Jurkat, Clone E6-1 (cell line): ENCODE data around the gene DUSP14. TPM values are rescaled to one million over a fixed set of nuclear protein-coding genes. Genes with fewer than 3 reads are reported as not detected.
"Not testable (repeated sequence)": the region's sequence is repeated elsewhere in the genome, so short reads cannot be mapped to it uniquely, and the experiment has no call there.

ENCODE experiments used
- DNase-seq: peaks from one replicate; pipeline ENCODE4 v3.0.0-alpha.2; 2011; ENCODE audit warnings: low read depth, low spot score
- H3K4me3 ChIP-seq: 2 replicates; pipeline ENCODE4 v1.5.1; 2011; ENCODE audit warnings: mild to moderate bottlenecking, low read length, control low read depth, moderate library complexity
- polyA plus RNA-seq: library from polyadenylated mRNA; unstranded; fragments of >200 nt; gene quantifications from one replicate; pipeline ENCODE4 v1.2.1, GENCODE V29; 2012; ENCODE audit warnings: missing spikeins; ENCODE audit not compliant: insufficient read length, insufficient read depth

DUSP14 gene, protein sequence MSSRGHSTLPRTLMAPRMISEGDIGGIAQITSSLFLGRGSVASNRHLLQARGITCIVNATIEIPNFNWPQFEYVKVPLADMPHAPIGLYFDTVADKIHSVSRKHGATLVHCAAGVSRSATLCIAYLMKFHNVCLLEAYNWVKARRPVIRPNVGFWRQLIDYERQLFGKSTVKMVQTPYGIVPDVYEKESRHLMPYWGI
- polyA plus RNA-seq = 30.7 TPM

DNA sequence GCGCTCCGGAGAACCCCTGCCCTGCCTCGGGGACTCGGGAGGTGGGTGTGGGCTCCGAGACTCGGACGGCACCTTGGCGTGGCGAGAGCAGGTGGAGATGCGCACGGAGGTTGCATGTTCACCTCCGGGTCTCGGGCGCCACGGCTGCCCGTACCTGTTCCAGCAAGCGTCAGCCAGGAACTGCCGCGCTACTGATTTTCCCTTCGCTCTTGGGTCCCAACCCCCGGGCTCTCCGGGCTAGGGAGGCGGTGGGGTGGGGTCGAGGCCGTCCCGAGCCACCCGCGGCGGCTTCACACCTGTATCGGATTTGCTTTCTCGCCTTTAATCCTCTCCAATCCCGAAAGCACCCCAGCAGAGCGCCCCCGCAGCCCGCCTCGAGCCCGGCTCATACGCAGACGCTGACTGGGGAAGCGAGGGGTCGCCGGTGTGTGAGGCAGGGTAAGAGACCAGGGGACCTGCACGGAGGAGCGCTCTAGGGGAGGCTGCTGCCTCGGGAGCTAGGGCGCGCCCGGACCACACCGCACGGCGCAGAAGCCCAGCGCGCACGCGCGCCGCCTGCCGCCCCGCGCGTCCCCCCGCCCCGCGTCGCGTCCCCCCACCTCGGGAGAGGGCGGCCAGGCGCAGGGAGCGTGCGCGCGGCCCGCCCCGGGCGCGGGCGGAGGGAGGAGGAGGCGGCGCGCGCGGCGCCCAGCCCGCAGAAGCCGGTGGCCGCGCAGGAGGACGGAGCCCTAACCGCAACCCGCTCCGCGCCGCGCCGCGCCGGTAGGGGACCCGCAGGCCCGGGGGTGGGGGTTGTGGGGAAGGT, at the start of gene DUSP14:
Gene DUSP14, plus strand, starts transcription at position 695 of the 805 bp plus-strand sequence. CDS start 22,382 bp downstream, outside the sequence.
- peak; percentile 65 for DNase-seq
- H3K4me3 ChIP-seq = peak within 1 kb of the TSS; percentile 74

DNA sequence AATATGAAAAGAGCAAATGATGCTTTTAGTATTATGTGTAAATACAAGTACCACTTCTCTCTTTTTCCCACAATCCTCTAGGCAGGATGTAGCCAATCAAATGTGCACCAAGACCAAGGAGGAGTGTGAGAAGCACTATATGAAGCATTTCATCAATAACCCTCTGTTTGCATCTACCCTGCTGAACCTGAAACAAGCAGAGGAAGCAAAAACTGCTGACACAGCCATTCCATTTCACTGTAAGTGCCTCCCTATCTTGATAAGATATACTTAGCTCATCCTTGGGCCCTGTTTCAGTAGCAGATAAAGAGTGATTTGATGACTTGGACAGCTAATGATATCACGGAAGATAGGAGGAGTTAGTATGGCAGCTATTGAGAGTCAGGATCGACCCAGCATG, 49.3 kb upstream of the DUSP14 start:
- no peak overlapping the region for H3K4me3 ChIP-seq
- no peak for DNase-seq

DNA sequence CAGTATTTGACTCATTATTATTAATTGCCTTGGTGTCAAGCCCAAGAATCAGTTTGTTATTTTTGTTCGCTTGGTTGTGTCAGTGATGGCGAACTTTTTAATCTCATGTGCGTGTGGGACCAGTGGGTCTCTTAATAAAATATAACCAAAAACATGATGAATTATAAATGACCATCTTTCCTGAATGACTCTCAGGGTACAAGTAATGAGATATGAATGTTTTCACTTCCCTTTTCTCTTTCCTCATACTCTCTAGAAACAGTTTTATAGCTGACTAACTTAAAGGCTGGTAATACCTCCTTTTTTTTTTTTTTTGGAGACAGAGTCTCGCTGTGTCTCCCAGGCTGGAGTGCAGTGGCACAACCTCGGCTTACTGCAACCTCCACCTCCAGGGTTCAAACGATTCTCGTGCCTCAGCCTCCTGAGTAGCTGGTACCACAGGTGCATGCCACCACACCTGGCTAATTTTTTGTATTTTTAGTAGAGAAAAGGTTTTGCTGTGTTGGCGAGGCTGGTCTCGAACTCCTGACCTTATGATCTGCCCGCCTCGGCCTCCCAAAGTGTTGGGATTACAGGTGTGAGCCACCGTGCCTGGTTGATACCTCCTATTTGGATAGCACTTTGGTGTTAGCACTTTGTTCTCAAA, 48.2 kb upstream of the DUSP14 start:
- H3K4me3 ChIP-seq, DNase-seq: not testable (repeated sequence)

DNA sequence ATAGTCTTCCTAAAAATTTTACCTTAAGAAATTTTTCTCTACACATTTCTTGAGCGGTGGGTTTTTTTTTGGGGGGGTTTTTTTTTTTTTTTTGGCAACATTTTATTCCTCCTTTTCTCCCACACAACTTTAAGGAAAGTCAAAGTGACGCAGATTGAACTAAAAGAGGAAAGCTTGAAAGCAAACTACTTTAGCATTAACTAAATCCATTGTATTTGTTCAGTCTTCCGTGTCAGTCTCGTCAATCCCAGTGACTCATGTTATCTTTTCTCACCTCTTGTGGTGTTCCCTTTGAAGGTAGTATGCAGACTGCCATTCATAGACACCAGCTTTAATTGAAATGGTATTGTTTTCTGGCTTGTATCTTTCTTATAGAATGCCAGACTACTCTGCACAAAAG, 43.7 kb upstream of the DUSP14 start:
- H3K4me3 ChIP-seq = no peak overlapping the region
- no peak for DNase-seq

DNA sequence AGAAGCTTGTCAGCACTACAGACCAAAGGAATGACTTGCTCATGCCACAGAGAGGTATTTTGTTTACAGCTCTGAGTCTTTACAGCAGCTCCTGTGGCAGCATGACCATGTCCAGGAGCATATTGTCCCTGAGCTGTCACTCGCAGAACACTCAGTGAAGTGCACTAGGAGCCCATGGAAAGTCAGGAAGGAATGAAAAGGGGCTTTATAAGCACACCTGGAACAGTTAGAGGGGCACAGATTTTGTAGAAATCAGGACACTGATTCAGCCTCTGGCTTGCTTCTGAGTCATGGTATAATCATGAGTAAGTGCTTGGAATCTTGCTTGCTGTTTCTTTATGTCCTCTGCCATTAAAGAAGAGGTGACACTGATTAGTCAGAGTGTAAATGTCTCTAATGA, 42.0 kb upstream of the DUSP14 start:
- no peak for DNase-seq
- no peak overlapping the region for H3K4me3 ChIP-seq

DNA sequence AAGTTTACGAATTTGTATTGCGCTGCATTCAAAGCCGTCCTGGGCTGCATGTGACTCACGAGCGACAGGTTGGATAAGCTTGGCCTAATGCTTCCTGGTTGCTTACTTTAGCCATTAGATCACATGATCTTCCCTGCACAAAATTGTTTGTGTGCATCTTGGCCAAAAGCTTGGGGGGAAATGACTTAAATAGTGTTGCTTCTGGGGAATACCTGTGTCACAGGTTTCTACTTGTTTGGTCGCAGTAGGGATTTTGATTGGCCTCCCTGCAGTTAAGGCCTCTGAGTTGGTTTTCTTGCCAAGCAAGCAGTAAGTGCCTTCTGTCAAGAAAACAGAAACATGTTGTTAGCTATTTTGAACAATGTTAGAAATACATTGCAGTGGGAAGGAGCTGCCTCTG, 39.6 kb upstream of the DUSP14 start:
- no peak overlapping the region for H3K4me3 ChIP-seq
- no peak for DNase-seq

DNA sequence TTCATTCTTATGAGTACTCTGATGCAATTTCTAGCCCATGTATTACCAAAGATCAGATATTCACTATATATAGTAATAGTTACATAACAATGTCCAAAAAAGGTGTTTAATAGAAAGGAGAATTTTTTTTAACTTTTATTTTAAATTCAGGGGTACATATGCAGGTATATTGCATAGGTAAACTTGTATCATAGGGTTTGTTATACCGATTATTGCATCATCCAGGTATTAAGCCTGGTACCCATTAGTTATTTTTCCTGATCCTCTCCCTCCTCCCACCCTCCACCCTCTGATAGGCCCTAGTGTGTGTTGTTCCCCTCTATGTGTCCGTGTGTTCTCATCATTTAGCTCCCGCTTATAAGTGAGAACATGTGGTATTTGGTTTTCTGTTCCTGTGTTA, 31.9 kb upstream of the DUSP14 start:
- not testable (repeated sequence) for H3K4me3 ChIP-seq, DNase-seq

DNA sequence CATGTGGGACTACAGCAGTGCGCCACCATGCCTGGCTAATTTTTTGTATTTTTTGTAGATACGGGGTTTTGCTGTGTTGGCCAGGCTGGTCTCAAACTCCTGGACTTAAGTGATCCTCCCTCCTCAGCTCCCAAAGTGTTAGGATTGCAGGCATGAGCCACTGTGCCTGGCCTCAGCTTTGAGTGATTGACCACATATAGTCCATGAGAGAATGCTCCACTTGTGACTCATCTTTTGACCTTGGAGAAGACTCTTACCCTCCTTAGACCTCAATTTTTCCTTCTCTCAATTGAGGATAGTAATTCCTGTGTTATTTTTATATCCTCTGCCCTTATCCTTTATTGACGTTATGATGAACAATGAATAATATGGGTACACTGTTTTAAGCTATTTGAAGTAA, 30.9 kb upstream of the DUSP14 start:
- no peak overlapping the region for H3K4me3 ChIP-seq
- DNase-seq = no peak

DNA sequence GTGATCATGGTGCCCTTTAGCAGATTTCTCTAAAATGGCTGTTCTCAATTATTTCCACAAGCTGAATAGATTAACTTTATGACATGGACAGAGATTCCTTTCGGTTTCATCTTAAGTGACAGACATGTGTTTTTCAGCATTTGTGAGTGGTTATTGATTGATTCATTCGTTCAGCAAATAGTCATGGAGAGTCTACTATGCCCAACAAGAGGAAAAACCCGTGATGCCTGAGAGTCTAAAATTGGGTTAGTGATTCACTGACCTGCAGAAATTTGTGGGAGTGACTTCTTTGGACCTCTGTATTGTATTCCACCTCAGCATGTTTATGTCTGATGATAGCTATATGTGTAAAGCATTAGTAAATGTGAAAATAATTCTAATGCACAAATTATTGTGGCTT, 28.0 kb upstream of the DUSP14 start:
- H3K4me3 ChIP-seq = no peak overlapping the region
- DNase-seq = no peak

DNA sequence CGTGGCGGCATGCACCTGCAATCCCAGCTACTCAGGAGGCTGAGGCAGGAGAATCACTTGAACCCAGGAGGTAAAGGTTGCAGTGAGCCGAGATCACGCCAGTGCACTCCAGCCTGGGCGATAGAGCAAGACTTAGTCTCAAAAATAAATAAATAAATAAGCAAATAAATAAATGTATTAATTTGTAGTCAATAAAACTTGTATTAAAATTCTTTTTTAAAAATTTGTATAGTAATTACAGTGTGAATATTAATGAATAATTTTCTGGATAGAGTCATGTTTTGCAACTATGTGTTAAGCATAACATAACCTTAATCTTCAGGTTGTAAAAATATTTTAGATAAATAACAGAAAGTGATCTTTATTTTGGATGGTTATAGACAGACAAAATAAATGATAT, 27.2 kb upstream of the DUSP14 start:
- no peak for DNase-seq
- H3K4me3 ChIP-seq = no peak overlapping the region

DNA sequence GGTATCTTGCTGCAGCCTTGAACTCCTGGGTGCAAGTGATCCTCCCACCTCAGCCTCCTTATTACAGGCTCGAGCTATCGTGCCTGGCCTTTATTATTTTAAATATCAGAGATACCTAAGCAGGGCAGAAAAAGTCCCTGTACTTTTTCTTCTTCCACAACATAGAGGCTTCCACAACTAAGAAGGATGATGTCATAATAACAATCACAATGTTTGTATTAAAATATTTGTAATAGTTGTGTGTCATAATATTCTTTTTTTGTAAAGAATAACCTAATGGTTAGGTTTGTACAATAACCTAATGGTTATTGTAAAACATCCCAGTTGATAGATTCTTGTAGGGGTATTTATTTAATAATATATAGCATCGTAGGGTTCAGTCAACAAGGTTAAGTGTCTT, 26.7 kb upstream of the DUSP14 start:
- no peak overlapping the region for H3K4me3 ChIP-seq
- no peak for DNase-seq

DNA sequence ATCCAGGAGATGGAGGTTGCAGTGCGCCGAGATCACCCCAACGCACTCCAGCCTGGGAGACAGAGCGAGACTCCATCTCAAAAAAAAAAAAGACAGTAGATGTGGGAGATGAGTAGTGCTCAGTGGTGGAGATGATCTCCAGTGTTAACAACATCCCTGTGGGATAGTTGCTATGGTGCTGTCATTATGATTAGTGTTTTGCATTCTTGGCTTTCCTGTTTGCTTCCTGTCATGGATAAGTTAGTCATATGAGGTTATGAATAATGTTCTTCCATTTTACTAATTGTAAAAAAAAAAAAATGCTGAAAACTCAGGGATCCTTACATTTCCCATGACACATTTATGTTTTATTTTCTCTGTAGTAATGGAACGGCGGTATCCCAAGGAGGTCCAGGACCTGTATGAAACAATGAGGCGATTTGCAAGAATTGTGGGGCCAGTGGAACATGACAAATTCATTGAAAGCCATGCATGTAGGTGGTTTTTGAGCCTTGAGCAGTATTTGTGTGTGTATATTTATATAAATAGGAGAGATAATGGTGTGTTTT, 24.5 kb upstream of the DUSP14 start:
- no peak overlapping the region for H3K4me3 ChIP-seq
- DNase-seq = no peak

DNA sequence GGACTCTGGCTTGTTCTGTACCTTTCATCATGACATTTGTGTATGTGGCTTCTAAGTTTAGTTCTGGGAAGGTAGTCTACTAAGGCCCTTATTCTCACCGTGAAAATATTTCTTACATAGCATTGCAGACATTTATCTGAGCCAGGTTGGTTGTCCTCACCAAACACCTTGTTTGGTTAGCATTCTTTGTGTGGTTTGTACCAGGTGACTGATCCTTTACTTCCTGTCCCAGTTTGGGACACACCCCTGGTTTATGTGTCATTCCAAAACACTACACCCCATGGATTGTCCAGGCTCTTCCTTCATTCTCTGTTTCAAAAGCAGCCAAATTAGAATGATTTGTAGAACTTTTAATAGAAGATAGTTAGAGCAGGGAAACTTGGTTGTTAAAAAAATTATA, 23.2 kb upstream of the DUSP14 start:
- DNase-seq = no peak
- H3K4me3 ChIP-seq = no peak overlapping the region

DNA sequence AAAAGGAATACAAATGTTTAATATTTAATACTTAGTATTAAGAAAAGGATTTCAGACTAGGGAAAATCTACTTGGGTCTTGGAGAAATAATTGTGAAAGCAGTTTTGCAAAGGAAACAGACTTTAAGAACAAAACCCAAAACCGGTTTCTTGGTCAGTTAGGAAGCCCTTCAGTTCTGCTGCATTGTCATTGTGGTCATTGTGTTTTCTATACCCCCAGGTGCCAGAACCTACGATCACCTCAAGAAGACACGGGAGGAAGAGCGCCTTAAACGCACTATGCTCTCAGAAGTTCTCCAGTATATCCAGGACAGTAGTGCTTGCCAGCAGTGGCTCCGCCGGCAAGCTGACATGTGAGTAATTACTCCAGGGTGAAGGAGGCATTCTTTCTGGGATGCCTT, 19.5 kb upstream of the DUSP14 start:
- DNase-seq = no peak

DNA sequence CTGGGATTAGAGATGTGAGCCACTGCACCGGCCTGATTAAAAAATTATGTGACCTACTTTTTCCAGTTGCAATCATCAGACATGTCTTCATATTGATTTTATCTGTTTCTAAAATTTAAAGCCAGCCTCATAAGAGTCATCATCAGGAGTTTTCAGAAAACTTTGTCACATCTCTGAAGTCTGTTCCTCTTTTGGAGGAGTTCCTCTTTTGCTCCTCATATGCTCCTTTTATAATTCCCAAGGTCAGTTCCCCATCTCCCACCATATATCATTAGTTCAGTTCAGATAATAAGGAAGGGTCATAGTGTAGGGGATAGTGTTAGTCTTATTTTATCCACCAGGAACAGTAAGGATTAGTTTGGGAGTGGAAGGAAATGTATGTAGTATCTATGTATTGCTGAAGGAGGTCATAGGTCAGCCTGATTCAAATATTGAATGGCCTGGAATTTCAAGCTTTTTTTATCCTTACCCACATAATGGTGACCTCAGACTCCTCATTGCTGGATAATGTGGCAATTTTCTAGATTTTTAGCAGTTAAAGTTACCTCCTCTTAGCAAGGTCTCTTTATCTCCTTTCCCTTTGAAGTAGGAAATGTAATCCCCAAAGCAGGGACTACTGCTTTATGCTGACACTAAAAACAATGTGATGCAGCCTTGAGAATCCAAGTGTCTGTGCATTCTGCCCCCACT, 13.8 kb upstream of the DUSP14 start:
- H3K4me3 ChIP-seq = no peak overlapping the region
- no peak for DNase-seq

More for the DNA sequence above, 19.5 kb upstream of the DUSP14 start:
- H3K4me3 ChIP-seq = no peak overlapping the region

DNA sequence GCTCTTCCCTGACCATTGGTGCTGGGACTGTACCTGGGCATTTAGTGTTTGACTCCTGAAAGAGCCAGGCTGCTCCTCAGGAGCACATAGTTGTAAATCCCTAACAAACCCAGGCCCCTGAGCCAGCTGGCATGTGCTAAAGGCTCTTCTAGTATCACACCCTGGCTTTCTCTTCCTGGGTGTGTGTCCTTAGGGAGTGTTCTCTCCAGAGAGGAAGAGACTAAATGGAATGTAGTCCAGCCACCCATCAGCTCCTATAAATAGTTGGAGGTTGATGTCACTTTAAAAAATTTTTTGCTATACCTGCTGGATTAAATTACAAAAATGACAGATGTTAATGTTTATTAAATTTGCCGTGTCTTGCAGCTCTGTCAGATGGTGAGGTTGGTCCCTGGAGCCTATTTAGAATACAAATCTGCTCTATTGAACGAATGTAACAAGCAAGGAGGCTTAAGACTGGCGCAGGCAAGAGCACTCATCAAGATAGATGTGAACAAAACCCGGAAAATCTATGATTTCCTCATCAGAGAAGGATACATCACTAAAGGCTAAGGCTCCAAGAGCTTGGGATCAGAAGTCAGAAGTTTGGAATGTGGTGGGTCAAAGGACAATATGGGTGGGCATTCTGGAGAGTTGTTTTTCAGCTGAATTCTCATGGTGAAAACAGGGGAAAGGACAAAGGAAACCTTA, 13.1 kb upstream of the DUSP14 start:
- no peak overlapping the region for H3K4me3 ChIP-seq
- no peak for DNase-seq

DNA sequence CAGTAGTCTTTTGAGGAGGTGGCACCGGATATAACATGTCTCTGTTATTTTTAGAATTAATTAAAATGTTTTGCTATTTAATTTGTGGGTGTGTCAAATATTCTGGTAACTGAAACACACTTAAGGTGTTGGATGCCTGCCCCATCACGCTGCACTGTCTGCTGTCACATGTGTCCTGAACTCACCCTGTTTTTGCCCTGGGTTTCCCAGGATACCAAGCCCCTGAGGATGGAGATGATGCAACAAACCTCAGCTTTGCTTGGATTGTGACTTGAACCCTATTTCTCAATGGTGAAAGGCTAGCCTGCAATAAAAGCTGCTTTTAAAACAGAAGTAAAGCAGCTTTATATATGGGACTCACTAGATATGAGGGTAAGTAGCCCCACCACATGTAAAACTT, 11.5 kb upstream of the DUSP14 start:
- no peak overlapping the region for H3K4me3 ChIP-seq
- DNase-seq = no peak

DNA sequence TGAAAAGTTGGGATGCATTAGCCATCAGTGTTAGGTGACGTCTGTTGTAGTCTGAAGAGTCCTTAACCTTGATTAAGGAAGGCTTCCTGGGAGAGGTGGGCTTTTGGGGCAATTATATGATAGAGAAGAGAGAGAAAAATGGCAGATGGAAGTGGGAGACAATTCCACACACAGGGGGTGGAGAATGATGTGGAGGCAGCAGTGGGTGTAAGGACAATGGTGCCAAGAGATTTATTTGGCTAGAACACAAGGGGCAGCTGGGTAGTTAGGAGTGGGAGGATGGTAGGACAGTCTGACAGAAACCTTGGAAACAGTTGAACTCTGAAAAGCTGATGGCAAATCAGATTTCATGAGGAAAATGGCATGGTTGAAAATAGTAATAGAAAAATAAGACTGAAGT, 10.7 kb upstream of the DUSP14 start:
- H3K4me3 ChIP-seq = no peak overlapping the region

DNA sequence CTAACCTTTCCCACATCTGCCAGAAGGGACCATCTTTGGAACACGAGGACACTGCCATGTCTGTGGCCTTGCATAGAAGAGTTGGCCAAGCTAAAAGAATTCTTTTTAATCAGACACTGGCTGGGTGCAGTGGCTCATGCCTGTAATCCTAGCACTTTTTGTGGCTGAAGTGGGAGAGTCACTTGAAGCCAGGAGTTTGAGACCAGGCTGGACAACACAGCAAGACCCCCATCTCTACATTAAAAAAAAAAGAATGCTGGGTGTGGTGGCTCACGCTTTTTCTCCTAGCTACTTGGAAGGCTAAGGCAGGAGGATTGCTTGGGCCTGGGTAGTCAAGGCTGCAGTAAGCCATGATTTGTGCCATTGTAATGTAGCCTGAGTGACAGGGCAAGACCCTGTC, 9.3 kb upstream of the DUSP14 start:
- no peak for DNase-seq
- H3K4me3 ChIP-seq = no peak overlapping the region

More for the DNA sequence above, 10.7 kb upstream of the DUSP14 start:
- no peak for DNase-seq
